ENCODE measurements around the gene SIGLECL1. TPM values are rescaled to one million over a fixed set of nuclear protein-coding genes. Genes with fewer than 3 reads are reported as not detected.

The SIGLECL1 gene
- total RNA-seq, 1 donor from 2014 or later = not detected

GRCh38 chr19:51253088-51253806 is 2.4 kb downstream of the SIGLECL1 start:
- H3K4me3 ChIP-seq (ENCODE audit: low read depth, low read length) = no peak overlapping the region
- FAIRE-seq (no peak), DNase-seq (ENCODE audit: low read depth) (no peak)
- H3K27me3 ChIP-seq (ENCODE audit: control insufficient read depth, insufficient read depth, low read length) = no peaks in the 10 kb centered on the region
- no peaks in the 10 kb centered on the region for H3K36me3 ChIP-seq (ENCODE audit: control insufficient read depth, insufficient read depth, low read length)
- TF ChIP-seq, protein P1, sequence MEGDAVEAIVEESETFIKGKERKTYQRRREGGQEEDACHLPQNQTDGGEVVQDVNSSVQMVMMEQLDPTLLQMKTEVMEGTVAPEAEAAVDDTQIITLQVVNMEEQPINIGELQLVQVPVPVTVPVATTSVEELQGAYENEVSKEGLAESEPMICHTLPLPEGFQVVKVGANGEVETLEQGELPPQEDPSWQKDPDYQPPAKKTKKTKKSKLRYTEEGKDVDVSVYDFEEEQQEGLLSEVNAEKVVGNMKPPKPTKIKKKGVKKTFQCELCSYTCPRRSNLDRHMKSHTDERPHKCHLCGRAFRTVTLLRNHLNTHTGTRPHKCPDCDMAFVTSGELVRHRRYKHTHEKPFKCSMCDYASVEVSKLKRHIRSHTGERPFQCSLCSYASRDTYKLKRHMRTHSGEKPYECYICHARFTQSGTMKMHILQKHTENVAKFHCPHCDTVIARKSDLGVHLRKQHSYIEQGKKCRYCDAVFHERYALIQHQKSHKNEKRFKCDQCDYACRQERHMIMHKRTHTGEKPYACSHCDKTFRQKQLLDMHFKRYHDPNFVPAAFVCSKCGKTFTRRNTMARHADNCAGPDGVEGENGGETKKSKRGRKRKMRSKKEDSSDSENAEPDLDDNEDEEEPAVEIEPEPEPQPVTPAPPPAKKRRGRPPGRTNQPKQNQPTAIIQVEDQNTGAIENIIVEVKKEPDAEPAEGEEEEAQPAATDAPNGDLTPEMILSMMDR (IDR thresholded peaks at IDR 0.05; ENCODE audit: insufficient read depth, low read length, severe bottlenecking) = no peak

- DNase-seq (ENCODE audit: low read depth) (no peak), FAIRE-seq (no peak)
- H3K27me3 ChIP-seq (ENCODE audit: control insufficient read depth, insufficient read depth, low read length) = no peaks in the 10 kb centered on the region
- H3K36me3 ChIP-seq (ENCODE audit: control insufficient read depth, insufficient read depth, low read length) = no peaks in the 10 kb centered on the region
- no peak overlapping the region for H3K4me3 ChIP-seq (ENCODE audit: low read depth, low read length)
- TF ChIP-seq, protein P1 (IDR thresholded peaks at IDR 0.05; ENCODE audit: insufficient read depth, low read length, severe bottlenecking) = no peak
These were observed 5.3 kb downstream of the SIGLECL1 start for GRCh38 chr19:51256155-51256625.

DNA sequence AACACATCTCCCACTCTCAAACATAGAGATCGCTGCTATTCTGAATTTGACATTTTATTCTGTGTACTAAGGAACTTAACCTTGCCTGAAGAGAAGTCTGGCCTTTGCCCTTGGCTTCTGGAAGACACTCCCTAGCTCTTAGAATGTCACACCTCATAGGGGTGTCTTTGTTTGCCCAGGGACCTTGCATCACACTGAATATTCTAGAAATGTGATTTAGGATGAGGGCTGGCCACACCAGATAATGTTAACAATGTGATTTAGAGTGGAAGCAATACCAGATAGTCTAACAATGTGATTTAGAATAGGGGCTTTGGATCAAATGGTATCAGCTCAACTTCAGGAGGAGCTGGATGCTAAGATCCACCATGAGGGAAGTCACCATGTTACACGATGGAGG is 6.6 kb downstream of the SIGLECL1 start:
- no peak overlapping the region for H3K4me3 ChIP-seq (ENCODE audit: low read depth, low read length)
- H3K27me3 ChIP-seq (ENCODE audit: control insufficient read depth, insufficient read depth, low read length) = no peaks in the 10 kb centered on the region
- H3K36me3 ChIP-seq (ENCODE audit: control insufficient read depth, insufficient read depth, low read length) = no peaks in the 10 kb centered on the region
- TF ChIP-seq, protein P1 (IDR thresholded peaks at IDR 0.05; ENCODE audit: insufficient read depth, low read length, severe bottlenecking) = no peak
- FAIRE-seq (no peak), DNase-seq (ENCODE audit: low read depth) (no peak)

- TF ChIP-seq, protein P1 (IDR thresholded peaks at IDR 0.05; ENCODE audit: insufficient read depth, low read length, severe bottlenecking) = no peak
- DNase-seq (ENCODE audit: low read depth) = no peak
- no peak overlapping the region for H3K4me3 ChIP-seq (ENCODE audit: low read depth, low read length)
- H3K27me3 ChIP-seq (ENCODE audit: control insufficient read depth, insufficient read depth, low read length) = no peaks in the 10 kb centered on the region
- FAIRE-seq = no peak
- H3K36me3 ChIP-seq (ENCODE audit: control insufficient read depth, insufficient read depth, low read length) = no peaks in the 10 kb centered on the region
These were observed 7.6 kb downstream of the SIGLECL1 start for GRCh38 chr19:51258165-51259160.

- FAIRE-seq = no peak
- H3K36me3 ChIP-seq (ENCODE audit: control insufficient read depth, insufficient read depth, low read length) = no peaks in the 10 kb centered on the region
- peak; percentile 17 for DNase-seq (ENCODE audit: low read depth)
- TF ChIP-seq, protein P1 (IDR thresholded peaks at IDR 0.05; ENCODE audit: insufficient read depth, low read length, severe bottlenecking) = peak; percentile 59
- H3K27me3 ChIP-seq (ENCODE audit: control insufficient read depth, insufficient read depth, low read length) = no peaks in the 10 kb centered on the region
- H3K4me3 ChIP-seq (ENCODE audit: low read depth, low read length) = no peak overlapping the region
These were observed 8.7 kb downstream of the SIGLECL1 start for GRCh38 chr19:51259348-51260245.

Data from bronchial epithelial cell (primary cell).